ENCODE measurements around the gene EXOC6. TPM values are rescaled to one million over a fixed set of nuclear protein-coding genes. Genes with fewer than 3 reads are reported as not detected.

Gene EXOC6
- total RNA-seq, 1 experiment from 2014 or later = 12.9 TPM

DNA sequence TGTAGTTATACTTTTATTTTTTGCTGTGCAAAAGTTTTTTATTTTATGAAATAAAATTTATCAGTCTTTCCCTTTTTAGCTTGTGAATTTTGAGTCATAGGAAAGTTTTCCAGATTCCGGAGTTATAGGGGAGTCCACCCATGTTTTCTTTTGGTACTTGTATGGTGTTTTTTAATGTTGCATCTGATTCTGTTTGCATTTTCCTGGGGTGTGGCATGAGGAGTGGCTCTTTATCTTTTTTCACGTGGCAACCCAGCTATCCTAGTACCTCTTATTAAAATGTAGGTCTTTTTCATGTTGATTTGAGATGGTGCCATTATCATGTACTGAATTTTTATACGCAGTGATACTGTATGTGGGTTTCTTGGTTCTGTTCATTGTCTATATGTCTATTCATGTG lies 19.7 kb downstream of the EXOC6 start:
- DNase-seq (ENCODE audit: low read depth, low spot score) = no peak
- CTCF ChIA-PET = no interaction called here
- H3K36me3 ChIP-seq (ENCODE audit: control insufficient read depth in 1 of 2, insufficient read depth in 2 of 2, low read length in 2 of 2) = no peaks in the 10 kb centered on the region
- H3K9ac ChIP-seq (ENCODE audit: low read length) = no peak overlapping the region
- H3K9me3 ChIP-seq (ENCODE audit: control insufficient read depth in 1 of 2, insufficient read depth in 1 of 2, low read depth in 1 of 2, low read length in 2 of 2) = no peaks in the 10 kb centered on the region
- POLR2A ChIA-PET = interaction anchor here (1.2 kb wide), 1 partner anchor 277 kb away, joined by 3 read pairs; no protein-coding TSS in a partner anchor
- RAD21 ChIA-PET (ENCODE audit: low non-redundant PET in 1 of 2, low total read pairs in 2 of 2, uncharacterized antibody in 2 of 2, unreplicated experiment in 2 of 2) = no interaction called here
- no peak for ATAC-seq
- H3K4me2 ChIP-seq (ENCODE audit: low read length) = no peak overlapping the region
- no peak overlapping the region for H3K4me3 ChIP-seq (replicated peaks in 1 of 2; ENCODE audit: low read depth in 1 of 2, low read length in 2 of 2)
- no TSS peak for BruUV-seq (replicated peaks)
- H3K9me2 ChIP-seq (ENCODE audit: insufficient read depth) = no peaks in the 10 kb centered on the region
- peaks cover 15% of the 10 kb centered on the region; the same call in 1 of the 2 replicates for H3K79me2 ChIP-seq (ENCODE audit: insufficient read depth, low read length)
- intact Hi-C loops (cut with micrococcal nuclease) = no loop called here
- H3K4me1 ChIP-seq (ENCODE audit: control insufficient read depth in 1 of 2, insufficient read depth in 2 of 2, low read length in 2 of 2) = peaks cover 8 to 16% of the 10 kb centered on the region in 2 experiments; a peak in 3 of 4 replicates
- H2AFZ ChIP-seq (ENCODE audit: low read depth, low read length, poor library complexity, severe bottlenecking) = no peak overlapping the region
- no peak overlapping the region for H3K27ac ChIP-seq (ENCODE audit: low read depth, low read length)
- H4K20me1 ChIP-seq (ENCODE audit: insufficient read depth) = no peaks in the 10 kb centered on the region
- TF ChIP-seq RAD21 (IDR thresholded peaks at IDR 0.05; ENCODE audit: low read depth) = no peak
- TF ChIP-seq YY1 (IDR thresholded peaks at IDR 0.05; ENCODE audit: extremely low read depth, insufficient replicate concordance, low read depth, low read length) = no peak
- TF ChIP-seq, protein P1, sequence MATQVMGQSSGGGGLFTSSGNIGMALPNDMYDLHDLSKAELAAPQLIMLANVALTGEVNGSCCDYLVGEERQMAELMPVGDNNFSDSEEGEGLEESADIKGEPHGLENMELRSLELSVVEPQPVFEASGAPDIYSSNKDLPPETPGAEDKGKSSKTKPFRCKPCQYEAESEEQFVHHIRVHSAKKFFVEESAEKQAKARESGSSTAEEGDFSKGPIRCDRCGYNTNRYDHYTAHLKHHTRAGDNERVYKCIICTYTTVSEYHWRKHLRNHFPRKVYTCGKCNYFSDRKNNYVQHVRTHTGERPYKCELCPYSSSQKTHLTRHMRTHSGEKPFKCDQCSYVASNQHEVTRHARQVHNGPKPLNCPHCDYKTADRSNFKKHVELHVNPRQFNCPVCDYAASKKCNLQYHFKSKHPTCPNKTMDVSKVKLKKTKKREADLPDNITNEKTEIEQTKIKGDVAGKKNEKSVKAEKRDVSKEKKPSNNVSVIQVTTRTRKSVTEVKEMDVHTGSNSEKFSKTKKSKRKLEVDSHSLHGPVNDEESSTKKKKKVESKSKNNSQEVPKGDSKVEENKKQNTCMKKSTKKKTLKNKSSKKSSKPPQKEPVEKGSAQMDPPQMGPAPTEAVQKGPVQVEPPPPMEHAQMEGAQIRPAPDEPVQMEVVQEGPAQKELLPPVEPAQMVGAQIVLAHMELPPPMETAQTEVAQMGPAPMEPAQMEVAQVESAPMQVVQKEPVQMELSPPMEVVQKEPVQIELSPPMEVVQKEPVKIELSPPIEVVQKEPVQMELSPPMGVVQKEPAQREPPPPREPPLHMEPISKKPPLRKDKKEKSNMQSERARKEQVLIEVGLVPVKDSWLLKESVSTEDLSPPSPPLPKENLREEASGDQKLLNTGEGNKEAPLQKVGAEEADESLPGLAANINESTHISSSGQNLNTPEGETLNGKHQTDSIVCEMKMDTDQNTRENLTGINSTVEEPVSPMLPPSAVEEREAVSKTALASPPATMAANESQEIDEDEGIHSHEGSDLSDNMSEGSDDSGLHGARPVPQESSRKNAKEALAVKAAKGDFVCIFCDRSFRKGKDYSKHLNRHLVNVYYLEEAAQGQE (IDR thresholded peaks at IDR 0.05; ENCODE audit: low read depth) = no peak
- no peak for TF ChIP-seq ZFX (IDR thresholded peaks at IDR 0.05)
- H3K27me3 ChIP-seq (ENCODE audit: insufficient read depth, low read length) = no peaks in the 10 kb centered on the region

DNA sequence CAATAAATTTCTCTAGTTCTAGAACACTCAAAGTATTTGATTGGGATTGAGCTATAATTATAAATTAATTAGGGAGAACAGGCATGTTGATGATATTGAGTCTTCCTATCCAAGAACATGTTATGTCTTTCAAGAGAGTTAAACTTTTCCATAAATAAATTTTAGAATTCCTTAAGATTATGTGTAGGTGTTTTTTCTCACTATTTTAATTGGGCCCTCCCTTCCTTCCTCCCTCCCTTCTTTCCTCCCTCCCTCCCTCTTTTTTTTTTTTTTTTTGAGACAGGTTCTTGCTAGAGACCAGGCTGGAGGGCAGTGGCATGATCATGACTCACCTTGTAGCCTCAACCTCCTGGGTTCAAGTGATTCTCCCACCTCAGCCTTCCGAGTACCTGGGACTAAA lies 20.2 kb downstream of the EXOC6 start:
- DNase-seq (ENCODE audit: low read depth, low spot score) = no peak
- Histone ChIP-seq H3K27me3 (ENCODE audit: insufficient read depth, low read length) (no peaks in the 10 kb centered on the region), H2AFZ (ENCODE audit: low read depth, low read length, poor library complexity, severe bottlenecking) (no peak overlapping the region), H3K27ac (ENCODE audit: low read depth, low read length) (no peak overlapping the region), H3K79me2 (ENCODE audit: insufficient read depth, low read length) (peaks cover 15% of the 10 kb centered on the region; the same call in 1 of the 2 replicates), H3K9me3 (ENCODE audit: control insufficient read depth in 1 of 2, insufficient read depth in 1 of 2, low read depth in 1 of 2, low read length in 2 of 2) (no peaks in the 10 kb centered on the region), H4K20me1 (ENCODE audit: insufficient read depth) (no peaks in the 10 kb centered on the region), H3K4me1 (ENCODE audit: control insufficient read depth in 1 of 2, insufficient read depth in 2 of 2, low read length in 2 of 2) (peaks cover 8 to 16% of the 10 kb centered on the region in 2 experiments; a peak in 3 of 4 replicates), H3K36me3 (ENCODE audit: control insufficient read depth in 1 of 2, insufficient read depth in 2 of 2, low read length in 2 of 2) (no peaks in the 10 kb centered on the region), H3K9ac (ENCODE audit: low read length) (no peak overlapping the region), H3K9me2 (ENCODE audit: insufficient read depth) (no peaks in the 10 kb centered on the region), H3K4me3 (replicated peaks in 1 of 2; ENCODE audit: low read depth in 1 of 2, low read length in 2 of 2) (no peak overlapping the region), H3K4me2 (ENCODE audit: low read length) (no peak overlapping the region)
- no TSS peak for BruUV-seq (replicated peaks)
- ChIA-PET CTCF (no interaction called here), POLR2A (interaction anchor here (1.2 kb wide), 1 partner anchor 278 kb away, joined by 3 read pairs; no protein-coding TSS in a partner anchor), RAD21 (ENCODE audit: low non-redundant PET in 1 of 2, low total read pairs in 2 of 2, uncharacterized antibody in 2 of 2, unreplicated experiment in 2 of 2) (no interaction called here)
- intact Hi-C loops (cut with micrococcal nuclease) = no loop called here
- no peak for ATAC-seq
- TF ChIP-seq POLR2AphosphoS5 (IDR thresholded peaks at IDR 0.05; ENCODE audit: low read depth, low read length) = no peak
- no peak for TF ChIP-seq SRF (IDR thresholded peaks at IDR 0.05; ENCODE audit: low read depth)
- no peak for TF ChIP-seq EZH2 (IDR thresholded peaks at IDR 0.05)
- TF ChIP-seq SP1 (IDR thresholded peaks at IDR 0.05; ENCODE audit: low read depth) = no peak
- TF ChIP-seq YY1 (IDR thresholded peaks at IDR 0.05; ENCODE audit: extremely low read depth, insufficient replicate concordance, low read depth, low read length) = no peak
- TF ChIP-seq CBX3 (IDR thresholded peaks at IDR 0.05; ENCODE audit: low read depth) = no peak
- TF ChIP-seq TCF7L2 (IDR thresholded peaks at IDR 0.05; ENCODE audit: borderline replicate concordance, extremely low read depth, insufficient read depth, insufficient read length) = no peak
- TF ChIP-seq, protein P2, sequence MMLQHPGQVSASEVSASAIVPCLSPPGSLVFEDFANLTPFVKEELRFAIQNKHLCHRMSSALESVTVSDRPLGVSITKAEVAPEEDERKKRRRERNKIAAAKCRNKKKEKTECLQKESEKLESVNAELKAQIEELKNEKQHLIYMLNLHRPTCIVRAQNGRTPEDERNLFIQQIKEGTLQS (IDR thresholded peaks at IDR 0.05) = no peak
- TF ChIP-seq, protein P3, sequence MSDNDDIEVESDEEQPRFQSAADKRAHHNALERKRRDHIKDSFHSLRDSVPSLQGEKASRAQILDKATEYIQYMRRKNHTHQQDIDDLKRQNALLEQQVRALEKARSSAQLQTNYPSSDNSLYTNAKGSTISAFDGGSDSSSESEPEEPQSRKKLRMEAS (IDR thresholded peaks at IDR 0.05) = no peak
- TF ChIP-seq FOSL1 (IDR thresholded peaks at IDR 0.05; ENCODE audit: low read depth) = no peak
- TF ChIP-seq, protein P4, sequence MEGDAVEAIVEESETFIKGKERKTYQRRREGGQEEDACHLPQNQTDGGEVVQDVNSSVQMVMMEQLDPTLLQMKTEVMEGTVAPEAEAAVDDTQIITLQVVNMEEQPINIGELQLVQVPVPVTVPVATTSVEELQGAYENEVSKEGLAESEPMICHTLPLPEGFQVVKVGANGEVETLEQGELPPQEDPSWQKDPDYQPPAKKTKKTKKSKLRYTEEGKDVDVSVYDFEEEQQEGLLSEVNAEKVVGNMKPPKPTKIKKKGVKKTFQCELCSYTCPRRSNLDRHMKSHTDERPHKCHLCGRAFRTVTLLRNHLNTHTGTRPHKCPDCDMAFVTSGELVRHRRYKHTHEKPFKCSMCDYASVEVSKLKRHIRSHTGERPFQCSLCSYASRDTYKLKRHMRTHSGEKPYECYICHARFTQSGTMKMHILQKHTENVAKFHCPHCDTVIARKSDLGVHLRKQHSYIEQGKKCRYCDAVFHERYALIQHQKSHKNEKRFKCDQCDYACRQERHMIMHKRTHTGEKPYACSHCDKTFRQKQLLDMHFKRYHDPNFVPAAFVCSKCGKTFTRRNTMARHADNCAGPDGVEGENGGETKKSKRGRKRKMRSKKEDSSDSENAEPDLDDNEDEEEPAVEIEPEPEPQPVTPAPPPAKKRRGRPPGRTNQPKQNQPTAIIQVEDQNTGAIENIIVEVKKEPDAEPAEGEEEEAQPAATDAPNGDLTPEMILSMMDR (IDR thresholded peaks at IDR 0.05 in 2 of 3, conservative IDR thresholded peaks at IDR 0.05 in 1 of 3; ENCODE audit: borderline replicate concordance in 1 of 3, insufficient read depth in 1 of 3, low read depth in 2 of 3, low read length in 2 of 3) = no peak
- TF ChIP-seq EZH2phosphoT487 (IDR thresholded peaks at IDR 0.05; ENCODE audit: borderline replicate concordance) = no peak
